Fibroblast of skin of abdomen (primary cell): ENCODE data around the gene CCNL1.
"Not testable (repeated sequence)": the region's sequence is repeated elsewhere in the genome, so short reads cannot be mapped to it uniquely, and the experiment has no call there.

ENCODE experiments used
- DNase-seq: peaks from one replicate; pipeline ENCODE4 v3.0.0-alpha.2; 2013

Gene CCNL1

GRCh38 chr3:157103280-157103679 is 56.7 kb downstream of the CCNL1 start:
- no peak for DNase-seq

GRCh38 chr3:157102595-157102994 is 57.4 kb downstream of the CCNL1 start:
- not testable (repeated sequence) for DNase-seq

- no peak for DNase-seq
Observed at GRCh38 chr3:157102098-157102497, 57.8 kb downstream of the CCNL1 start.

- DNase-seq = no peak
Observed at GRCh38 chr3:157101486-157101885, 58.5 kb downstream of the CCNL1 start.

GRCh38 chr3:157100608-157101396 is 59.1 kb downstream of the CCNL1 start:
- no peak for DNase-seq

GRCh38 chr3:157100096-157100477 is 59.9 kb downstream of the CCNL1 start:
- DNase-seq = no peak

- no peak for DNase-seq
Observed at GRCh38 chr3:157099326-157100095, 60.4 kb downstream of the CCNL1 start.

GRCh38 chr3:157098823-157099185 is 61.1 kb downstream of the CCNL1 start:
- peak; percentile 55 for DNase-seq

- DNase-seq = no peak
Observed at GRCh38 chr3:157098121-157098822, 61.7 kb downstream of the CCNL1 start.
